Ureter (tissue), 1 donor: ENCODE measurements around the gene C13orf42. TPM values are rescaled to one million over a fixed set of nuclear protein-coding genes. Genes with fewer than 3 reads are reported as not detected.

ENCODE experiments used
- DNase-seq: peaks from one replicate; pipeline ENCODE4 v3.0.0-alpha.2; 2020; ENCODE audit warnings: low spot score
- total RNA-seq: library from RNA; stranded (reverse); gene quantifications from one replicate; pipeline ENCODE4 v1.2.4, GENCODE V29; 2023
- donor health status: DM: yes; HTN: yes; CAD: no.

C13orf42 gene
- total RNA-seq, 1 donor from 2014 or later = not detected

GRCh38 chr13:51033421-51034185, 77.5 kb downstream of the C13orf42 start:
- DNase-seq = no peak

DNA sequence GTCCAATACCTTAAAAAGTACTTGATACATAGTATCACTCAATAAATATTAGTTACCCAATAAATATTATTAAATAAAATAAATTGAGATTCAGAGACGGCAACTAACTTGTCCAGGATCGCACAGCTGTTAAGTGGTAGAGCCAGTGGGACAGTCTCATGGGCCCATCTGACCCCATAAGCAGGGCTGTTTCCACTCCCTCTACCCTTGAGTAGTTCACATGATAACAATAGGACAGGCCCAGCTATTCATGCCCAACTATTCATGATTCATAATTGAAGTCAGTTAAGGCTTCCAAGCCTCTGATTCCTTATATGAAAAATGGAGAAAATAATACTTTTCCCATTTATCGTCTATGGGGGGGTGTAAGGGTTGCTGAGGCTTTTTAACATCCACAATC, 78.2 kb downstream of the C13orf42 start:
- DNase-seq = no peak

Other genes starting within 250 kb of the C13orf42 start
- 67.2 TPM for gene RNASEH2B, start 201.5 kb downstream of the C13orf42 start, total RNA-seq
- gene FAM124A, start 111.1 kb upstream of the C13orf42 start, total RNA-seq = 5.0 TPM
- 0.31 TPM for gene SERPINE3, start 228.4 kb upstream of the C13orf42 start, total RNA-seq